Measurements from ENCODE around the gene KCMF1.

The KCMF1 gene

DNA sequence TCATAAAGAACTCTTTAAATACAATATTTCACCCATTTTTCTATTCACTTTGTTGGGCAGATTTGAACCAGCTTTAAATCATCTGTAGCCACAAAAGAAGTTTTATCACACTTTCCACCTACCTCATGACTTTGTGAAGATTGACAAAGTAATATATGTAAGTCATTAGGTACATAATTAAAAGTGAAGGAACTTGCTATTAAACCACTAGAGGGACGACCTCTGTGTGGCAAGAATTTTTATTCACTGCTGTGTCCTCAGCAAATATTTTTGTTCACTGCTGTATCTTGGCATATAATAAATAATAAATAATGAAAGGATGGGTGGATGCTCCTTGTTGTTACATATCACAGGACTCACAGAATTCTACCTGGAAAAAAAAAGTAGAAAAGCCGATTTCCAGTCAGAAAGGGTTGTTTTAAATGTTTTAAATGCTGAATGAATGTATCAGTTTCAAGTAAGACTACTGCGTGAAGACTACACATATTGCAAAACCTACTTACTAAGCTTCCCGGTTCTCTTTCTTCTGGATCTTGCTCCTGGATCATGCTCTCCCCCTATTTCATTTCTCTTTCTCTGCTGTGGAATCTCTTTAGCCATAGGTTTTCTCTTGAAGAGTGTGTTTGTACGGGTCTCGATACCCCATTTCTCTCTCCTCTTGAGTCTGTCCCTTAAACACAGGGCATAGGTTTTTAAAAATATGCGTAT, 44.8 kb downstream of the KCMF1 start:
- Histone ChIP-seq H3K27ac (peak overlapping the region in 5 of 21 experiments; percentile 5 to 35 (median 10)), H3K4me3 (no peak overlapping the region)

- Histone ChIP-seq H3K27ac (peak overlapping the region in 3 of 21 experiments; percentile 10 to 35 (median 23)), H3K4me3 (no peak overlapping the region)
Observed at GRCh38 chr2:85016446-85016845, 45.5 kb downstream of the KCMF1 start.

GRCh38 chr2:85017411-85018048, 46.6 kb downstream of the KCMF1 start:
- Histone ChIP-seq H3K27ac (peak overlapping the region in 1 of 21 experiments; percentile 54), H3K4me3 (no peak overlapping the region)

GRCh38 chr2:85018049-85018447, 47.1 kb downstream of the KCMF1 start:
- Histone ChIP-seq H3K27ac (no peak overlapping the region), H3K4me3 (no peak overlapping the region)

- Histone ChIP-seq H3K27ac (peak overlapping the region in 4 of 21 experiments; percentile 12 to 49 (median 30)), H3K4me3 (no peak overlapping the region)
Observed at GRCh38 chr2:85019121-85019520, 48.2 kb downstream of the KCMF1 start.

DNA sequence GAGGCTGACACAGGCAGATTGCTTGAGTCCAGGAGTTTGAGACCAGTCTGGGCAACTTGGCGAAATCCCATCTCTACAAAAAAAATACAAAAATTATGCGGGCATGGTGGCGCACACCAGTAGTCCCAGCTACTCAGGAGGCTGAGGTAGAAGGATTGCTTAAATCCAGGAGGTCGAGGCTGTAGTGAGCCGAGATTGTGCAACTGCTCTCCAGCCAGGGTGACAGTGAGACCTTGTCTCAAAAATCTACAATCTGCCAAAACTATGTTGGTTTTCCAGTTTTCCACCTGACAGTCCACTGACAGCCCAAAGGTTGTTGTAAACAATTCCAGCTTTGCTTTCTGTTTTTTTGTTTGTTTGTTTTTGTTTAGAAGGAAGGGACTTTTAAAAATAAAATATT, 51.3 kb downstream of the KCMF1 start:
- Histone ChIP-seq H3K4me3 (no peak overlapping the region), H3K27ac (no peak overlapping the region)

GRCh38 chr2:85024372-85025047, 53.5 kb downstream of the KCMF1 start:
- Histone ChIP-seq H3K27ac (no peak overlapping the region), H3K4me3 (no peak overlapping the region)

- H3K4me3 ChIP-seq, result no peak overlapping the region
- H3K27ac ChIP-seq, result no peak overlapping the region
Observed at GRCh38 chr2:85032621-85033020, 61.7 kb downstream of the KCMF1 start.

GRCh38 chr2:85033388-85033787, 62.4 kb downstream of the KCMF1 start:
- H3K27ac ChIP-seq, result no peak overlapping the region
- no peak overlapping the region for H3K4me3 ChIP-seq

GRCh38 chr2:85034158-85034557, 63.2 kb downstream of the KCMF1 start:
- no peak overlapping the region for H3K27ac ChIP-seq

DNA sequence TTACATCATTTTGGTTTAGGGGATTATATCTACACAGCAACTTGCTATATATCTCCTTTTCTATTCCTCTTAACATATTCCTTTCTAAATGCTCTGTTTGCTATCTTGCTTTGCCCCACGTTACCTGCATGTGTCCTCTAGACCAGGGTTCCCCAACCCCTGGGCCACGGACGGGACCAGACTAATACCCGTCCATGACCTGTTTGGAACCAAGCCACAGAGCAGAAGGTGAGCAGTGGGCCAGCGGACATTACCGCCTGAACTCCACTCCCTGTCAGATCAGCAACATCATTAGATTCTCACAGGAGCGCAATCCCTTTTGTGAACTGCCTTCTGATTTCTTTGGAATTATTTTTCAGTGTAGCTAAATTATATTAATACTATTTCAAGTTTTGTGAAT, 66.7 kb downstream of the KCMF1 start:
- no peak overlapping the region for H3K4me3 ChIP-seq
- H3K27ac ChIP-seq, result no peak overlapping the region

More at GRCh38 chr2:85034158-85034557, 63.2 kb downstream of the KCMF1 start:
- H3K4me3 ChIP-seq, result no peak overlapping the region

GRCh38 chr2:85042330-85042729, 71.4 kb downstream of the KCMF1 start:
- no peak overlapping the region for H3K27ac ChIP-seq
- H3K4me3 ChIP-seq, result no peak overlapping the region

- no peak overlapping the region for H3K27ac ChIP-seq
Observed at GRCh38 chr2:85048534-85048933, 77.6 kb downstream of the KCMF1 start.

GRCh38 chr2:85049236-85049635, 78.3 kb downstream of the KCMF1 start:
- Histone ChIP-seq H3K4me3 (no peak overlapping the region), H3K27ac (no peak overlapping the region)

More at GRCh38 chr2:85048534-85048933, 77.6 kb downstream of the KCMF1 start:
- H3K4me3 ChIP-seq, result no peak overlapping the region

- Histone ChIP-seq H3K4me3 (no peak overlapping the region), H3K27ac (peak overlapping the region in 14 of 21 experiments; percentile 3 to 70 (median 39))
Observed at GRCh38 chr2:85053802-85054201, 82.8 kb downstream of the KCMF1 start.

- H3K27ac ChIP-seq, result no peak overlapping the region
- no peak overlapping the region for H3K4me3 ChIP-seq
Observed at GRCh38 chr2:85057226-85057962, 86.4 kb downstream of the KCMF1 start.

DNA sequence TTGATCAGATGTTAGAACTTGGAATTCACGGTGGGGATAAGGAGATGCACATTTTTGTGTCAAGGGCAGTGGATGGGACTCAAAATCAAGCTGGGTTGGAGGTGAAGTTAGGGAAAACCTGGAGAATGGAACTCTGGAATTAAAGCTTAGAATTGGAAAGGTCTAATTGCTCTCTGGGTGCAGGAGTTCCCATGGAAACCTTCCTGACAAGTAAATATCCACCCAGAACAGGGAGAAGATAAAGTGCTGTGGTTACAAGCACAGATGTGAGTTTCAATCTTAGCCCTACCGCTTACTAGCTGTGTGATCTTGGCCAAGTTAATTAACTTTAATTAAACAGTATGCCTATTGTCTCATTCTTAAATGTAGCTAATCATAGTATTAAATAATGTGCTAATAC, 90.9 kb downstream of the KCMF1 start:
- no peak overlapping the region for H3K27ac ChIP-seq
- H3K4me3 ChIP-seq, result no peak overlapping the region

DNA sequence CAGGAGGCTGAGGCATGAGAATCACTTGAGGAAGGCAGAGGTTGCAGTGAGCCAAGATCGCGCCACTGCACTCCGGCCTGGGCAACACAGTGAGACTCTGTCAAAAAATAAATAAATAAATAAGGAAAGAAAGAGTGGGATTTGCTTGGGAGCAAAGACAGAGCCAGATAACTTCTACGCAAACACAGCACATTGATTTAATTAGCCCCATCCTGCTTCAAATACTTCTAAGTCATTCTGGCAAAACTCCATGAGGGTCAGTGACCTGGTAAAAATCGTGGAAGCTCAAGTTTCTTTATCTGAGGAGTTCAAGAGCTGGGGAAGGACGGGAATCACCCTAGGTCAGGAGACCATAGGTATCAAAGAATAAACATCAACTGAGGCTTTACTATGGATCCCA, 91.6 kb downstream of the KCMF1 start:
- Histone ChIP-seq H3K27ac (no peak overlapping the region), H3K4me3 (no peak overlapping the region)

DNA sequence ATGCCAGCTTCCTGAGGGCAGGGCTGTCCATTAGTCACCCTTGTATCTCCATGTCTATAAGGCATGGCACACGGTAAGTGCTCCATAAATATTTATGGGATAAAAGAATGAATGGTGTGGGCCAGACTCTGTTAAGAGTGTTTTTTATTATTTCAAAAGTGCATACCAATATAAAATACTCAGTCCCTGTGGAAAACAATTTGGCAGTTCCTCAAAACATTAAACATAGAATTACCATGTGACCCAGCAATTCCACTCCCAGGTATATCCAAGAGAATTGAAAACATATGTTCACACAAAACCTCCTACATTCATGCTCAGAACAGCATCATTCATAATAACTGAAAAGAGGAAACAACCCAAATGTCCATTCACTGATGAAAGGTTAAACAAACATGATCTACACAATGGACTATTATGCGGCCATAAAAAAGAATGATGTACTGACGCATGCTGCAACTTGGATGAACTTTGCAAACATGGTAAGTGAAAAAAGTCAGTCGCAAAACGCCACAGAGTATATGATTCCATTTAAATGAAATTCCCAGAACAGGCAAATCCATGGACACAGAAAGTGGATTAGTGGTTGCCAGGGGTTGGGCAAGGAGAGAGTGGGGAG, 93.1 kb downstream of the KCMF1 start:
- Histone ChIP-seq H3K27ac (no peak overlapping the region), H3K4me3 (no peak overlapping the region)

Data from skin epidermis (tissue), 12 donors.